Endodermal cell (in vitro differentiated cells): ENCODE measurements around the gene TMTC2. TPM values are rescaled to one million over a fixed set of nuclear protein-coding genes. Genes with fewer than 3 reads are reported as not detected.

Experiments
- DNase-seq: peaks from one replicate; pipeline ENCODE4 v3.0.0-alpha.2; 2017
- H3K27ac ChIP-seq: 2 replicates; pipeline ENCODE4 v1.5.1; 2013; ENCODE audit warnings: mild to moderate bottlenecking, low read depth, low read length, moderate library complexity
- H3K27me3 ChIP-seq: 2 replicates; pipeline ENCODE4 v1.6.1; 2013; ENCODE audit warnings: mild to moderate bottlenecking, low read length, moderate library complexity; ENCODE audit not compliant: insufficient read depth, control insufficient read depth, poor library complexity, severe bottlenecking
- H3K36me3 ChIP-seq: 2 replicates; pipeline ENCODE4 v1.7.0; 2013; ENCODE audit warnings: mild to moderate bottlenecking, low read length, moderate library complexity; ENCODE audit not compliant: control insufficient read depth, insufficient read depth
- H3K4me1 ChIP-seq: one replicate; pipeline ENCODE4 v1.7.0; 2013; ENCODE audit warnings: low read length; ENCODE audit not compliant: control insufficient read depth, insufficient read depth
- H3K4me3 ChIP-seq: 2 replicates; pipeline ENCODE4 v1.5.1; 2013; ENCODE audit warnings: mild to moderate bottlenecking, low read length, moderate library complexity
- H3K9ac ChIP-seq: 2 replicates; pipeline ENCODE4 v1.6.1; 2013; ENCODE audit warnings: mild to moderate bottlenecking, low read length, moderate library complexity; ENCODE audit not compliant: poor library complexity, severe bottlenecking; ENCODE audit errors: extremely low read depth
- H3K9me3 ChIP-seq: 2 replicates; pipeline ENCODE4 v1.6.1; 2013; ENCODE audit warnings: mild to moderate bottlenecking, low read length, moderate library complexity; ENCODE audit not compliant: control insufficient read depth
- H3K27ac Mint-ChIP-seq: 2 replicates; pipeline ENCODE4 v1.8.0; 2020; ENCODE audit warnings: mixed read lengths
- H3K27me3 Mint-ChIP-seq: 2 replicates; pipeline ENCODE4 v1.8.0; 2021; ENCODE audit warnings: mild to moderate bottlenecking, mixed read lengths; ENCODE audit not compliant: insufficient read depth
- H3K36me3 Mint-ChIP-seq: 2 replicates; pipeline ENCODE4 v1.8.0; 2020; ENCODE audit warnings: low read depth, mixed read lengths
- H3K4me1 Mint-ChIP-seq: 2 replicates; pipeline ENCODE4 v1.8.0; 2020; ENCODE audit warnings: mixed read lengths
- H3K4me3 Mint-ChIP-seq: 2 replicates; pipeline ENCODE4 v1.8.0; 2020; ENCODE audit warnings: mild to moderate bottlenecking, moderate library complexity, mixed read lengths
- H3K9me3 Mint-ChIP-seq: 2 replicates; pipeline ENCODE4 v1.8.0; 2020; ENCODE audit warnings: mild to moderate bottlenecking, mixed read lengths
- CTCF ChIP-seq: fragments of 200-600 bp; sonication (generic); conservative IDR thresholded peaks from 2 replicates; pipeline ENCODE4 v1.5.0; 2021; ENCODE audit warnings: antibody characterized with exemption, mild to moderate bottlenecking
- WGBS, 2 experiments: methylation state at CpG; one replicate each; pipeline versions ENCODE4 v1.1.5 to v1.1.7; 2013; ENCODE audit warnings: missing lambda C conversion rate in 2 of 2, mixed read lengths in 1 of 2; ENCODE audit not compliant: insufficient coverage in 1 of 2, insufficient read length in 1 of 2; 5-methylcytosine and 5-hydroxymethylcytosine counted together
- total RNA-seq, 2 donors: library from RNA; stranded (reverse); fragmentation: NEBNext Ultra II Directional in 1 of 2; extraction: Animal tissue kit (Norgen Biotek cat#: 25700) in 1 of 2; gene quantifications; 2 replicates in 1 of 2; 3 replicates in 1 of 2; pipeline ENCODE4 v1.2.1, GENCODE V29; 2021

The TMTC2 gene
- total RNA-seq, 2 donors from 2014 or later: 7.2 to 10.8 TPM

GRCh38 chr12:82685790-82686167, 927 bp upstream of the TMTC2 start:
- peak overlapping the region; percentile 84 for H3K4me3 ChIP-seq
- H3K27ac Mint-ChIP-seq: peak overlapping the region; percentile 32
- H3K9me3 ChIP-seq: no peaks in the 10 kb centered on the region
- DNase-seq: peak; percentile 99
- peaks cover 10% of the 10 kb centered on the region for H3K27me3 Mint-ChIP-seq
- peak overlapping the region; percentile 50 for H3K9ac ChIP-seq
- no peaks in the 10 kb centered on the region for H3K36me3 ChIP-seq
- WGBS, 2 experiments: 0 to 8% methylated on average over 2 to 11 of the region's 11 CpGs
- peaks cover 14% of the 10 kb centered on the region for H3K4me1 Mint-ChIP-seq
- peak overlapping the region; percentile 70 for H3K4me3 Mint-ChIP-seq
- H3K36me3 Mint-ChIP-seq: no peaks in the 10 kb centered on the region
- no peak overlapping the region for H3K27ac ChIP-seq
- H3K4me1 ChIP-seq: peaks cover 3% of the 10 kb centered on the region
- peak; percentile 94 for TF ChIP-seq CTCF
- H3K9me3 Mint-ChIP-seq: no peaks in the 10 kb centered on the region
- H3K27me3 ChIP-seq: peaks cover 16% of the 10 kb centered on the region

- Histone ChIP-seq H3K9me3 (no peaks in the 10 kb centered on the region), H3K9ac (peak overlapping the region; percentile 45), H3K4me1 (peaks cover 10% of the 10 kb centered on the region), H3K27ac (peak overlapping the region; percentile 54), H3K4me3 (peak overlapping the region; percentile 84), H3K27me3 (peaks cover 16% of the 10 kb centered on the region), H3K36me3 (no peaks in the 10 kb centered on the region)
- WGBS, 2 experiments: 0% methylated on average over 8 to 74 of the region's 75 CpGs
- Mint-ChIP-seq H3K9me3 (no peaks in the 10 kb centered on the region), H3K4me1 (peaks cover 18% of the 10 kb centered on the region), H3K4me3 (peak overlapping the region; percentile 70), H3K36me3 (no peaks in the 10 kb centered on the region), H3K27ac (peak overlapping the region; percentile 84), H3K27me3 (peaks cover 10% of the 10 kb centered on the region)
- peak; percentile 92 for DNase-seq
- TF ChIP-seq CTCF: peak; percentile 2
Observed at GRCh38 chr12:82687021-82688011, 610 bp downstream of the TMTC2 start.

- peak overlapping the region; percentile 70 for H3K4me3 Mint-ChIP-seq
- peak; percentile 58 for TF ChIP-seq CTCF
- no peaks in the 10 kb centered on the region for H3K9me3 Mint-ChIP-seq
- peaks cover under 1% of the 10 kb centered on the region for H3K36me3 Mint-ChIP-seq
- H3K27me3 Mint-ChIP-seq: peaks cover 10% of the 10 kb centered on the region
- Histone ChIP-seq H3K9ac (peak overlapping the region; percentile 1), H3K4me1 (peaks cover 10% of the 10 kb centered on the region), H3K27ac (no peak overlapping the region), H3K4me3 (peak overlapping the region; percentile 84), H3K36me3 (no peaks in the 10 kb centered on the region), H3K27me3 (peaks cover 16% of the 10 kb centered on the region), H3K9me3 (no peaks in the 10 kb centered on the region)
- no peak for DNase-seq
- H3K27ac Mint-ChIP-seq: peak overlapping the region; percentile 84
- H3K4me1 Mint-ChIP-seq: peaks cover 16% of the 10 kb centered on the region
- 15 to 26% methylated on average over 6 to 12 of the region's 12 CpGs for WGBS, 2 experiments
Observed at GRCh38 chr12:82688035-82688501, 1.4 kb downstream of the TMTC2 start.
